ENCODE results near the gene CACNA2D3.
A peak's percentile ranks its signal among the peaks of the same experiment; 100 is the strongest.

Gene CACNA2D3

GRCh38 chr3:54374214-54374852, 252.0 kb downstream of the CACNA2D3 start:
- no peak for DNase-seq (ENCODE audit: low read depth in 3 of 3)

GRCh38 chr3:54376142-54376807, 253.9 kb downstream of the CACNA2D3 start:
- DNase-seq (ENCODE audit: low read depth in 3 of 3) = no peak

GRCh38 chr3:54376939-54377578, 254.7 kb downstream of the CACNA2D3 start:
- DNase-seq (ENCODE audit: low read depth in 3 of 3) = no peak

- DNase-seq (ENCODE audit: low read depth in 3 of 3) = no peak
These were observed 255.8 kb downstream of the CACNA2D3 start for GRCh38 chr3:54378184-54378583.

GRCh38 chr3:54384279-54384678, 261.9 kb downstream of the CACNA2D3 start:
- DNase-seq (ENCODE audit: low read depth in 3 of 3) = no peak

- DNase-seq (ENCODE audit: low read depth in 3 of 3) = no peak
These were observed 268.2 kb downstream of the CACNA2D3 start for GRCh38 chr3:54390582-54390981.

GRCh38 chr3:54393150-54393549, 270.8 kb downstream of the CACNA2D3 start:
- DNase-seq (ENCODE audit: low read depth in 3 of 3) = no peak

GRCh38 chr3:54408328-54408727, 286.0 kb downstream of the CACNA2D3 start:
- DNase-seq (ENCODE audit: low read depth in 3 of 3) = no peak

- DNase-seq (ENCODE audit: low read depth in 3 of 3) = no peak
These were observed 299.6 kb downstream of the CACNA2D3 start for GRCh38 chr3:54421943-54422342.

- no peak for DNase-seq (ENCODE audit: low read depth in 3 of 3)
These were observed 301.9 kb downstream of the CACNA2D3 start for GRCh38 chr3:54424292-54424691.

GRCh38 chr3:54426381-54426780, 304.0 kb downstream of the CACNA2D3 start:
- DNase-seq (ENCODE audit: low read depth in 3 of 3) = no peak

- no peak for DNase-seq (ENCODE audit: low read depth in 3 of 3)
These were observed 305.1 kb downstream of the CACNA2D3 start for GRCh38 chr3:54427501-54427900.

- peak; percentile 4 to 22 (median 6) for DNase-seq (ENCODE audit: low read depth in 3 of 3)
These were observed 305.9 kb downstream of the CACNA2D3 start for GRCh38 chr3:54427941-54428871.

GRCh38 chr3:54432975-54433374, 310.6 kb downstream of the CACNA2D3 start:
- DNase-seq (ENCODE audit: low read depth in 3 of 3) = no peak

- no peak for DNase-seq (ENCODE audit: low read depth in 3 of 3)
These were observed 311.5 kb downstream of the CACNA2D3 start for GRCh38 chr3:54433846-54434245.

- no peak for DNase-seq (ENCODE audit: low read depth in 3 of 3)
These were observed 312.4 kb downstream of the CACNA2D3 start for GRCh38 chr3:54434756-54435155.

- DNase-seq (ENCODE audit: low read depth in 3 of 3) = no peak
These were observed 314.9 kb downstream of the CACNA2D3 start for GRCh38 chr3:54437271-54437670.

GRCh38 chr3:54443561-54444161, 321.3 kb downstream of the CACNA2D3 start:
- no peak for DNase-seq (ENCODE audit: low read depth in 3 of 3)

- no peak for DNase-seq (ENCODE audit: low read depth in 3 of 3)
These were observed 323.3 kb downstream of the CACNA2D3 start for GRCh38 chr3:54445630-54446029.

GRCh38 chr3:54447427-54447826, 325.1 kb downstream of the CACNA2D3 start:
- no peak for DNase-seq (ENCODE audit: low read depth in 3 of 3)

GRCh38 chr3:54454806-54455205, 332.5 kb downstream of the CACNA2D3 start:
- DNase-seq (ENCODE audit: low read depth in 3 of 3) = no peak

- DNase-seq (ENCODE audit: low read depth in 3 of 3) = no peak
These were observed 336.0 kb downstream of the CACNA2D3 start for GRCh38 chr3:54458357-54458756.
